GM21786 (cell line): ENCODE results near the gene SUPT5H.
"Not testable (repeated sequence)": the region's sequence is repeated elsewhere in the genome, so short reads cannot be mapped to it uniquely, and the experiment has no call there.

Source experiments
- ATAC-seq: cut with Tn5 transposase; IDR thresholded peaks from one replicate; pipeline ENCODE4 v1.9.1; 2021; ENCODE audit not compliant: unreplicated experiment

The SUPT5H gene

GRCh38 chr19:39424934-39425333, 20.4 kb upstream of the SUPT5H start:
- no peak for ATAC-seq

DNA sequence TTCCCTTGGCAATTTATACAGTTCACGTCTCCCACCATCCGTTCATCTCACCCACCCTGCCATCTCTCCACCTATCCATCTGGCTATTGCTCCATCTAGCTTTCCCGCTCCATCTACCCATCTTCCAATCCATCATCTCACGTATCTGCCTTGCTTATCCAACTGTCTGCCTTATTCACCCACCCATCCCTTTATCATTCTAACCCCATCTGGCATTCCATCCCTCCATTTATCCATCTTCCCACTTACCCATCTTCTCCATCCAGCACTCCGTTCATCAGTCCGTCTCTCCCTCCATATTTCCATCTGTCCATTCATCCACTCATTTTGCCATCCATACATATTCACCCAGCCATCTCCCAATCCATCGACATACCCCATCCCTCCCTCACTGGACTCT, 19.6 kb upstream of the SUPT5H start:
- ATAC-seq, result no peak

GRCh38 chr19:39426170-39426569, 19.2 kb upstream of the SUPT5H start:
- no peak for ATAC-seq

DNA sequence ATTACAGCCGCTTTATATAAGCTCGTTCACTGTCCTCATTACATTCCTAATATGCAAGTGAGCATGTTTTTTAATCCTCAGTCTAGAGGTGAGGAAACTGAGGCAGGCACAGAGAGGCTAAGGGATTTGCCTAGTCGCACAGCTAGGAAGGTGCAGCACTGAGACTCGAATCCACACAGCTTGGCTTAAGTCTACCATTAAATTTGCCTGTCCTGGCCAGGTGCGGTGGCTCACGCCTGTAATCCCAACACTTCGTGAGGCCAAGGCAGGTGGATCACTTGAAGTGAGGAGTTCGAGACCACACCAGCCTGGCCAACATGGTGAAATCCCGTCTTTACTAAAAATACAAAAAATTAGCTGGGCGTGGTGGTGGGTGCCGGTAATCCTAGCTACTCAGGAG, 17.7 kb upstream of the SUPT5H start:
- no peak for ATAC-seq

DNA sequence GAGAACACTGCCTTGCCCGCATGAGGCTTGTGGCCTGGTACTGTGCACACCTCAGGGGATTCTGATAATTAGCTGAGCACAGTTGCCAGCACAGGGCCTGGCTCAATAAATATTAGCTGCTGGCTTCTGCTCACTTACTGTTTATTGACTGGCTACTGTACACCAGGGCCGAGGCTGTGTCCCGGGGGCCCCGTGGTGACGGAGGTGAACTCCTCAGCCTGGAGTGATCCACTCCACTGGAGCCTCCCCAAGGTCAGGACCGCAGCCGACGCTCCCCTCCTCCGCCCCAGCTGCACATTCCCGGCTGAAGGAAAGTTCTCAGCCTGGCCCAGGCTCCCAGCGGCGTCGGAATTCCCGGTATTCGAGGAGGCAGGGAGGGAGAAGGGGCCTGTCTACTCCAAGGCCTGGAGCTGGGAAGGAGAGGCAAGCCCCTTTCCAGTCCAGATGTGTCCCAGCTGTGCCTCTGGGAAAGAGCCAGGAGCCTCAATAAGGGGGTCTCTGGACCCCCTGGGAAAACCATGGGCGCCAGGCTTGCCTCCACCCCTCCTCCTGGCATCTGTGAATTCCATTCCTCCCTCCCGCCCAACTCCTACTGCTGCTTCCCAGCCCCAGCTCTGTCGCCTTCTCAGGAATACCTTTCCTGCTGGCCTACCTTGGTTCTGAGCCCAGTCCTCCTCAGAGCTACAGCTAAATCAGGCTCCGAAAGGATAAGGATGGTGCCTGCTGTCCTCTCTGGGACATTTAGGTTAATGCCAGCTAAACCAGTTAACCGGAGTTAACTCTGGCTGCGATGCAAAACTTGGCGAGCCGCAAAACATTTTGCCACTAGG, 16.9 kb upstream of the SUPT5H start:
- ATAC-seq, result no peak

DNA sequence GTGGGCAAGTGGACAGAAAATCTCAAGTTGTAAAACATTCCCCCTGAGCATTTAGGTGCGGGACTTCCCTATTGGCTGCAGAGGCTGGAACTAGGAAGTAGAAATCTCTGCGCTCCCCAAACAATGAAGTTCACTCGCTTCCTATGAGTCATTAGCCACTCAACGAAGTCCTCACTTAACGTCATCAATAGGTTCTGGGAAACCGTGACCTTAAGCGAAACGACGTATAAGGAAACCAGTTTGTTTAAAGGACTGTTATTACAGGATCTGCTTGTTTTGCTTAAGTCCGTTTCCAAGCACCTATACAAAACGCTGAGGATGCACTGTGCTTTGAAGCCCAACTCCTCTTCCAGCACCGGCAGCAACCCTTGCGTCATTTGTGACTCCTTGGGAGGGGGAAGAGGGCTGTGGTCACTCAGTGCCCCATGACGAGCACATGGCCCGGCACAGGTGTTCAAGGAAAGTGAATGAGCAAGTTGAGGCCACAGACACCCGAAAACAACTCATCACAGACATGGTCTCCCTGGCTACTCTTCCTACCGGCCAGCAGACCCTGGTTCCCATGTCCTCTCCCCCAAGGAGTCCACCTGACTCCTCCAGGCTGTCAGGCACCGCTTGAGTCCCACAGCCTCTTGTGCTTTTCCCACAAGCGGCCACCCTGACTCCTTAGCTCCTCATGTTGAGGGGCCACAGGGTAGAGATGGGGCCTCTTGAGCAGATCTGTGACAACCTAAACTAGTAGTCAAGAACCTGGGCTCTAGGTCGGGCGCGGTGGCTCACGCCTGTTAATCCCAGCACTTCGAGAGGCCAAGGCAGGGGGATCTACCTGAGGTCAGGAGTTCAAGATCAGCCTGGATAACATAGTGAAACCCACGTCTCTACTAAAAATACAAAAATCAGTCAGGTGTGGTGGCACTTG, 14.4 kb upstream of the SUPT5H start:
- ATAC-seq, result no peak

DNA sequence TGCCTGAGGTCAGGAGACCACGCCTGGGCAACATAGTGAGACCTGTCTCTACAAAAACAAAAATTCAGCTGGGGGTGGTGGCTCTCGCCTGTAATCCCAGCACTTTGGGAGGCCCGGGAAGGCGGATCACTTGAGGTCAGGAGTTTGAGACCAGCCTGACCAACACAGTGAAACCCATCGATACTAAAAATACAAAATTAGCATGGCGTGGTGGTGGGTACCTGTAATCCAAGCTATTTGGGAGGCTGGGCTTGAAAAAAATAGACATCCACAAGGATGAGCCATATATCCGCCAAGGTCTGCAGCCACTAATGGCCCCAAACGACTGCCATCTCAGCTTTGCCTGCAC, 12.7 kb upstream of the SUPT5H start:
- no peak for ATAC-seq

- ATAC-seq, result no peak
Observed at GRCh38 chr19:39433480-39434079, 11.8 kb upstream of the SUPT5H start.

- ATAC-seq, result no peak
Observed at GRCh38 chr19:39434123-39435076, 11.0 kb upstream of the SUPT5H start.

DNA sequence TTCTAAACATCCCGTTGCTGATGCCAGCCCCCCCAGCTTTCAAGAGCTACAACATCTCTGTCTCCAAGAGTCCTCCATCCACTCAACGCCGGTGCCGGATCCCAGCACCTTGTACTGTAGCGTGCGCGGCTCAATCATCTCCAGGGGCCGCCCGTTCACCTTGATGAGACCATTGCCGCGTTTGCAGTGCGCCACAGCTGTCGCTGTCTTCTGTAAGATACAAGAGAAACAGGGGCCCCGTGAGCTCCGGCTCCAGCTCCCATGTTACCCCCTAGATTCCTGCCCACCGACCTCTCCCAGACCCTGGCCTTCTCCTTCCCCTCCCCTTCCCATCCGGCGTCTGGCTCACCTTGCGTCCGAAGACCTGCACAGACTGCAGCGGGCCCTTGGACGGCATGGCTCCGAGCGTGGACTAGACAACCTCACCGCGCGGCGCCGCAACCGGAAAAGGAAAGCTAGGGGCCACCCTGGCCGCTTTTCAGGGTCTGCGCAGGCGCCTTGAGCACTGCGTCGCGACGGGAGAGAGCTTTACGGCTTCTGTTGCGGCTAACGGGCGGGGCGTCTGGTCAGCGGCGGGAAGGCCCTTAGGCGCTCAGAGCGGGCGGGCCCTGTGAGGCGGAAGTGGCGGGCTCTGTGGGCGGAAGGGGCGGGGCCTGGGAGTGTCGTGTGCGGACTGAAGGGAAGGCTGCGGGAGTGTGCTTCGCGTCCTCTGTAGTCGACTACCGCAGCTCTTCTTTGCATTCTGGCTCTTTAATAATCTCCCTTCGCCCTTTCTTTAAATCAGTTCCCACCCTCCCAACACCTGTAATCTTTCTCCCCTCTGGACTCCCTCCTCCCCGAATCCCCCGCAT, 9.7 kb upstream of the SUPT5H start, which contains the start of gene RPS16:
TSS of gene RPS16 (minus strand) at position 451 of the 851 bp plus-strand sequence. CDS start at position 397, 54 bp downstream.
- peak; percentile 85 for ATAC-seq

GRCh38 chr19:39436350-39436716, 9.0 kb upstream of the SUPT5H start:
- no peak for ATAC-seq

DNA sequence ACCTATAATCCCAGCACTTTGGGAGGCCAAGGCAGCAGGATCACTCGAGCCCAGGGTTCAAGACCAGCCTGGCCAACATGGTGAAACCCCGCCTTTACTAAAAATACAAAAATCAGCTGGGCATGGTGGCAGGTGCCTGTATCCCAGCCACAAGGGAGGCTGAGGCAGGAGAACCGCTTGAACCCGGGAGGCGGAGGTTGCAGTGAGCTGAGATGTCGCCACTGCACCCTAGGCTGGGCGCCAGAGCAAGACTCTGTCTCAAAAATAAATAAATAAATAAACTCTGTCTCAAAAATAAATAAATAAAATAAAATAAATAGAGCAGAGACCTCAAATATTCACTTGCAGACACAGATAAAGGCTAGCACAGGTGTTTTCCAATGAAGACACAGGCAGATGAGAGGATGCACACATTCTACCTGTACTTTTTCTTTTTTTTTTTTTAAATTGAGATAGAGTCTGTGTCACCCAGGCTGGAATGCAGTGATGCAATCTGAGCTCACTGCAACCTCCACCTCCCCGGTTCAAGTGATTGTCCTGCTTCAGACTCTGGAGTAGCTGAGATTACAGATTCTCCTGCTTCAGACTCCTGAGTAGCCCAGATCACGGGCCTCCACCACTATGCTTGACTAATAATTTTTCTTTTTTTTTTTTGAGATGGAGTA, 7.0 kb upstream of the SUPT5H start:
- no peak for ATAC-seq

DNA sequence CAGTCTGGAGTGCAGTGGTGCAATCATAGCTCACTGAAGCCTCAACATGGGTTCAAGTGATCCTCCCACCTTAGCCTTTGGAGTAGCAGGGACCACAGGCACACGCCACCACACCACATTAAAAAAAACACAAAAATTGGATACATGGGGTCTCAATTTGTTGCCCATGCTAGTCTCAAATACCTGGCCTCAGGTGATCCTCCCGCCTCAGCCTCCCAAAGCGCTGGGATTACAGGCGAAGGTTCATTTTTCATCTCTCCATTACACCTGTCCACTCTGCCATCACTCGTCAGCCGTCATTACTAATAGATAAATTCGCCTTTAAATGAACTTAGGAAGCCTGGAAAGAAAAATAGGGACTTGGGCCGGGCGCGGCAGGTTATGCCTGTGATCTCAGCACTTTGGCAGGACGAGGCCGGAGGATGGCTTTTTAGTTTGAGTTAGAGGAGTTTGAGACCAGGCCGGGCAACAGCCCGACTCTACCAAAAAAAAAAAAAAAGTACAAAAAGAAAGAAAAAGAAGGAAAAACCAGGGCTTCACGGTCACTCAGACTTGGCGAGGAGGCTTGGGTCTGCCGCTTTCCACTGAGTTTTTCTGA, 685 bp upstream of the SUPT5H start:
- no peak for ATAC-seq

DNA sequence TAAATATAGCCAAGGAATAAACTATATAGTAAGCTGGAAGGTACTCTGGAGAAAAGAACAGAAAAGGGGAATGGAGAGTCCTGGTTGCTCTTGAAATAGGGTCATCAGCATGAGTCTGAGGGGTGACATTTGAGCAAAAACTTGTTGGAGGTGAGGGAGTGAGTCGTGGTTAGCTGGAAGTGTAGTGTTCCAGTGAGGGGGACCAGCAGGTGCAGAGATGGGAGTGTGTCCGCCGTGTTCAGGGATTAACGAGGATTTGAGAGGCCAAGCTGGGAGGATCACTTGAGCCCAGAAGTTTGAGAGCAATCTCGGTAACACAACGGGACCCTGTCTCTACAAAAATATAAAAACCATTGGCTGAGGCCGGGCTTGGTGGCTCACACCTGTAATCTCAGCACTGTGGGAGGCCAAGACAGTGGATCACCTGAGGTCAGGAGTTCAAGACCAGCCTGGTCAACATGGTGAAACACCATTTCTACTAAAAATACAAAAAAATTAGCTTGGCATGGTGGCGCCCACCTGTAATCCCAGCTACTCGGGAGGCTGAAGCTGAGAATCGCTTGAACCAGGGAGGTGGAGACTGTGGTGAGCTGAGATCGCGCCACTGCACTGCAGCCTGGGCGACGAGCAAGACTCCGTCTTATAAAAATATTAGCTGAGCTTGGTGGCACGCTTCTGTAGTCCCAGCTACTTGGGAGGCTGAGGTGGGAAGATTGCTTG, 1.1 kb downstream of the SUPT5H start:
- no peak for ATAC-seq

DNA sequence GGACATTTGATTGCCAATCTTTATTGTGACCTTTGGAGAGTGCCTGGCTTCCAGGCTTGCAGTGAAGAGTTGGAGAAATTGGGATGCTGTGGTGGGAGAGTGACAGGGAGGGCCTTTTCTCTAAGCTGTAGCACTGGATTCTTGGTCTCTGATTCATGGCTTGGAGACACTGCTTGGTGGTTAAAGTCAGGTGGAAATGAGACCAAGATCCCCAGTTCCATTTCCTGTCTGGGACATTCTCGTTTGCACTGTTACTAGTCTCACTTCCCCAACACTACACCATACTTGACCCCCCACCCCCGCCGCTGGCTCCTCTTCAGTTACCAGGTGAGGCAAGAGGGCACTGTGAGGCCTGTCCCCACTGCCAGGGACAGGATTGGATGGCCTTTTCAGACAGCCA, 2.9 kb downstream of the SUPT5H start:
- no peak for ATAC-seq

- ATAC-seq, result no peak
Observed at GRCh38 chr19:39449116-39449797, 3.9 kb downstream of the SUPT5H start.

DNA sequence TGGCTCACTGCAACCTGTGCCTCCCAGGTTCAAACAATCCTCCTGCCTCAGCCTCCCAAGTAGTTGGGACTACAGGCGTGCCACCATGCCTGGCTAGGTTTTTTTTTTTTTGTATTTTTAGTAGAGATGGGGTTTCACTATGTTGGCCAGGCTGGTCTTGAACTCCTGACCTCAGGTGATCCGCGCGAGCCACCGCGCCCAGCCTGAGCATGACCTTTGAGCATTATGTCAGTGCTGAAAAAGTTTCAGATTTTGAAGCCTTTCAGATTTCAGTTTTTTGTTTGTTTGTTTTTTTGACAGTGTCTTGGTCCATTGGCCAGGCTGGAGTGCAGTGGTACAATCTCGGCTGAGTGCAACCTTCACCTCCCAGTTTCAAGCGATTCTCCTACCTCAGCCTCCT, 5.9 kb downstream of the SUPT5H start:
- ATAC-seq, result not testable (repeated sequence)
